ENCODE data around the gene MED15. TPM values are rescaled to one million over a fixed set of nuclear protein-coding genes. Genes with fewer than 3 reads are reported as not detected.

The MED15 gene, protein sequence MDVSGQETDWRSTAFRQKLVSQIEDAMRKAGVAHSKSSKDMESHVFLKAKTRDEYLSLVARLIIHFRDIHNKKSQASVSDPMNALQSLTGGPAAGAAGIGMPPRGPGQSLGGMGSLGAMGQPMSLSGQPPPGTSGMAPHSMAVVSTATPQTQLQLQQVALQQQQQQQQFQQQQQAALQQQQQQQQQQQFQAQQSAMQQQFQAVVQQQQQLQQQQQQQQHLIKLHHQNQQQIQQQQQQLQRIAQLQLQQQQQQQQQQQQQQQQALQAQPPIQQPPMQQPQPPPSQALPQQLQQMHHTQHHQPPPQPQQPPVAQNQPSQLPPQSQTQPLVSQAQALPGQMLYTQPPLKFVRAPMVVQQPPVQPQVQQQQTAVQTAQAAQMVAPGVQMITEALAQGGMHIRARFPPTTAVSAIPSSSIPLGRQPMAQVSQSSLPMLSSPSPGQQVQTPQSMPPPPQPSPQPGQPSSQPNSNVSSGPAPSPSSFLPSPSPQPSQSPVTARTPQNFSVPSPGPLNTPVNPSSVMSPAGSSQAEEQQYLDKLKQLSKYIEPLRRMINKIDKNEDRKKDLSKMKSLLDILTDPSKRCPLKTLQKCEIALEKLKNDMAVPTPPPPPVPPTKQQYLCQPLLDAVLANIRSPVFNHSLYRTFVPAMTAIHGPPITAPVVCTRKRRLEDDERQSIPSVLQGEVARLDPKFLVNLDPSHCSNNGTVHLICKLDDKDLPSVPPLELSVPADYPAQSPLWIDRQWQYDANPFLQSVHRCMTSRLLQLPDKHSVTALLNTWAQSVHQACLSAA
- 59.5 to 68.9 TPM (median 64.5 TPM) in 5 replicates for total RNA-seq (2022; extraction: Qiagen RNA extraction)

DNA sequence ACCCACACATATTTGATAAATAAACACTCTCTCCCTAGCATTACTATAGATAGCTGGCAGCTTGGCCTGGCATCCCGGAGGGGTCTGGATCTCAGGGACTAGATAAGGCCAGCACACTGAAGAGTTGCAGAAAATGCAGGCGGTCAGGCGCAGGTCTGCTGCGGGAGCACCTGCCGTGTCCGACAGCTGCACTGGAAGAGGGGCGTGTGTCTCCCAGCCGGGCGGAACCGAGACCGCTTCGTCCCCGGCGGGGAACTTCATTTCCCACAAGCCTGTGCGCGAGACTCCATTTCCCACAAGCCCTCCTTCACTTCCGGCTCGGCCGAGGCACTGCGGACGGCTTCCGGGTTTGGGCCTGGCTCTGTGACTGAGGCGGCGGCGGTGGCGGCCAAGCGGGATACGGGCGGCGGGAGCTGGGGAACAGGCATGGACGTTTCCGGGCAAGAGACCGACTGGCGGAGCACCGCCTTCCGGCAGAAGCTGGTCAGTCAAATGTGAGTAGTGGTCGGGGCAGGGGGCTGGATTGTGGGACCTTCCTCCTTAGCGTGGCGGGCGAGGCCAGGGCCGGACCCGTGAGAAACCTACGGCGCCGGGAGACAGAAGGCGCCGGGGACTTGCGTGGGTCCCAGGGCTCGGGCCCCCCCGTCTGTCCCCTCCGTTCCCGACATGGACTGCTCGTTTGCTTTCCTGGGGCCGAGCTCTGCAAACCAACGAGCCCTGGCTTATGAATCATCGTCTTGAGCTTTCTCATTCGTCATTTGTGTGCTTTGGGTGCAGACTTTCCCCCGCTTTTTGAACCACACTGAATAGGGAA is at the start of gene MED15:
Gene MED15 (plus strand): TSS at position 358 of the 814 bp plus-strand sequence. CDS start 69 bp downstream, at position 427.

GRCh38 chr22:20494978-20495860 is 12.2 kb upstream of the MED15 start, which contains the start of gene KLHL22:
TSS of gene KLHL22 (minus strand) at chr22:20495795. CDS start at chr22:20489211, 6,584 bp downstream.

Other genes starting within 250 kb of the MED15 start
- gene RTN4R, start 239.3 kb upstream of the MED15 start, total RNA-seq (2022; extraction: Qiagen RNA extraction), result 7.7 to 16.3 TPM (median 13.8 TPM) in 5 replicates
- 30.1 to 47.2 TPM (median 45.0 TPM) in 5 replicates for gene DGCR6L, start 187.6 kb upstream of the MED15 start, total RNA-seq (2022; extraction: Qiagen RNA extraction)
- 6.7 to 8.0 TPM (median 7.0 TPM) in 5 replicates for gene ZNF74, start 113.5 kb upstream of the MED15 start, total RNA-seq (2022; extraction: Qiagen RNA extraction)
- gene SCARF2, start 69.8 kb upstream of the MED15 start, total RNA-seq (2022; extraction: Qiagen RNA extraction), result 0.75 to 1.4 TPM (median 1.1 TPM) in 5 replicates
- gene KLHL22, start 11.8 kb upstream of the MED15 start, total RNA-seq (2022; extraction: Qiagen RNA extraction), result 8.8 to 11.2 TPM (median 10.3 TPM) in 5 replicates